H1 (cell line): ENCODE results near the gene KBTBD3. TPM values are rescaled to one million over a fixed set of nuclear protein-coding genes. Genes with fewer than 3 reads are reported as not detected.

Experiments
- RAD21 ChIP-seq, 2 experiments: IDR thresholded peaks in 1 of 2; conservative IDR thresholded peaks in 1 of 2; 2 replicates each; pipeline ENCODE4 v1.6.1; 2011; ENCODE audit warnings: low read depth in 2 of 2, low read length in 2 of 2, improper control_type of control experiment in 1 of 2, inconsistent platforms in 1 of 2, mild to moderate bottlenecking in 1 of 2, moderate library complexity in 1 of 2
- polyA plus RNA-seq, 7 experiments: library from polyadenylated mRNA; depleted of rRNA in 3 of 7; stranded (reverse) in 5 of 7; unstranded in 2 of 7; fragments of >200 nt in 5 of 7; fragments of 200-250 nt in 2 of 7; gene quantifications; 1 replicate in 5 of 7; 2 replicates in 1 of 7; 4 replicates in 1 of 7; pipeline versions ENCODE4 v1.2.1 to v1.2.3, GENCODE V29; 2011 to 2013; ENCODE audit warnings: missing spikeins in 2 of 7, mixed read lengths in 2 of 7
- total RNA-seq: library from RNA; stranded (reverse); fragmentation: NEBNext Ultra II Directional; extraction: Animal tissue kit (Norgen Biotek cat#: 25700); gene quantifications from 2 replicates; pipeline ENCODE4 v1.2.1, GENCODE V29; 2021

The KBTBD3 gene
- total and polyA plus RNA-seq, 2 of the 8 experiments (the other 6 are each of a cell fraction or from before 2014, with no cell fraction given) = 1.2 to 6.1 TPM

GRCh38 chr11:106121570-106122320 is 44.6 kb upstream of the KBTBD3 start (continued):
- no peak for TF ChIP-seq RAD21 (IDR thresholded peaks at IDR 0.05 in 1 of 2, conservative IDR thresholded peaks at IDR 0.05 in 1 of 2; ENCODE audit: low read depth in 2 of 2, low read length in 2 of 2)
- TF ChIP-seq, all 59 proteins: peak for 0
